ENCODE results near the gene ABTB2. TPM values are rescaled to one million over a fixed set of nuclear protein-coding genes. Genes with fewer than 3 reads are reported as not detected.

Gene ABTB2
- total and polyA plus RNA-seq, 4 donors, result 0.73 to 3.3 (median 2.7) TPM

DNA sequence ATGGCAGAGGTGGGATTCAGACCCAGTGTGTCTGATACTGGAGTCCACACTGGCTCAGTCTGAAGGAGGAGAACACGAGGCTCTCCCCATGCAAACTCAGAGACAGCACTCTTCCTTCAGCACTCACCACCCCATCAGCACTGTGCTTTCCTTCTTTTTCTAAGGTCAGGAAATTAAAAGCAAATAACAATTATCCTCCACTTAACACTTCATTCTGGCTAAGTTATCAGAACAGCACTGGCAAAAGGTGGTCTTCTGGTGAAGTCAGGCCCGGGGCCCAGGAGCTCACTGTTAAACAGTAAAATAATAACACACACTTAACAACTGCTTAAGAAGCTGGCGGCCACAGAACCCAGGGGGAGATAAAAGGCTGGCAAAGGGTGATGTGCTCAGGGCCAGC, 145.2 kb downstream of the ABTB2 start:
- H3K9ac ChIP-seq (ENCODE audit: insufficient read depth in 1 of 2, low read length in 2 of 2), result no peak overlapping the region
- TF ChIP-seq, protein P1, sequence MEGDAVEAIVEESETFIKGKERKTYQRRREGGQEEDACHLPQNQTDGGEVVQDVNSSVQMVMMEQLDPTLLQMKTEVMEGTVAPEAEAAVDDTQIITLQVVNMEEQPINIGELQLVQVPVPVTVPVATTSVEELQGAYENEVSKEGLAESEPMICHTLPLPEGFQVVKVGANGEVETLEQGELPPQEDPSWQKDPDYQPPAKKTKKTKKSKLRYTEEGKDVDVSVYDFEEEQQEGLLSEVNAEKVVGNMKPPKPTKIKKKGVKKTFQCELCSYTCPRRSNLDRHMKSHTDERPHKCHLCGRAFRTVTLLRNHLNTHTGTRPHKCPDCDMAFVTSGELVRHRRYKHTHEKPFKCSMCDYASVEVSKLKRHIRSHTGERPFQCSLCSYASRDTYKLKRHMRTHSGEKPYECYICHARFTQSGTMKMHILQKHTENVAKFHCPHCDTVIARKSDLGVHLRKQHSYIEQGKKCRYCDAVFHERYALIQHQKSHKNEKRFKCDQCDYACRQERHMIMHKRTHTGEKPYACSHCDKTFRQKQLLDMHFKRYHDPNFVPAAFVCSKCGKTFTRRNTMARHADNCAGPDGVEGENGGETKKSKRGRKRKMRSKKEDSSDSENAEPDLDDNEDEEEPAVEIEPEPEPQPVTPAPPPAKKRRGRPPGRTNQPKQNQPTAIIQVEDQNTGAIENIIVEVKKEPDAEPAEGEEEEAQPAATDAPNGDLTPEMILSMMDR (IDR thresholded peaks at IDR 0.05; ENCODE audit: control extremely low read depth, extremely low read depth), result no peak
- no peak overlapping the region for H3K4me3 ChIP-seq
- WGBS, 2 donors, result 71 to 80% methylated on average over 3 of the region's 3 CpGs
- no peak overlapping the region for H3K27ac ChIP-seq (ENCODE audit: low read depth in 1 of 2, low read length in 1 of 2)
- ATAC-seq (ENCODE audit: insufficient read depth, low FRiP score), result no peak
- H3K36me3 ChIP-seq (ENCODE audit: control insufficient read depth in 4 of 4, insufficient read depth in 4 of 4, low read length in 4 of 4), result no peaks in the 10 kb centered on the region
- DNase-seq, result peak; percentile 42 to 85 (median 79)
- no peaks in the 10 kb centered on the region for H3K27me3 ChIP-seq (ENCODE audit: control insufficient read depth in 3 of 3, insufficient read depth in 3 of 3, low read length in 2 of 3)
- no peaks in the 10 kb centered on the region for H3K9me3 ChIP-seq (ENCODE audit: control insufficient read depth in 4 of 4, insufficient read depth in 3 of 4, low read length in 3 of 4)
- H3K4me1 ChIP-seq (ENCODE audit: control insufficient read depth in 5 of 5, insufficient read depth in 5 of 5, low read length in 5 of 5), result peaks cover 0 to 29% (median 3%) of the 10 kb centered on the region in 5 donors

DNA sequence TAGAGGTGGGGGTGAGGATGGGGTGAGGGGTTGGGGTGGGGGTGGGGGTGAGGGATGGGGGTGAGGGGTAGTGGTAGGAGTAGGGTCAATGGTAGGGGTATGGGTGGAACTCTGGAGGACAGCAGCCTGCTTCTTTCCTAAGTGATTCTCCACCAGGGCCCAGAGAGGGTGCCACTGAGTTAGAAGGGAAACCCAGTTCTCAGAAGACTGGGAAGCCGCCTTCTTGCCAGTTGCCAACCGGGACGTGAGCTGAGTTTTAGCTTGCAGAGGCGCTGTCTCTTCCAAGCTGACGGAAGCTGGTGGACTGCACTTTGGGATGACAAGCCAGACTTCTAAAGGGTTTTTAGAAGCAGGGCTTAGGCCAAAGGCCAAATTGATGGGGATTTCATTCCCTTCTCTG, 148.0 kb downstream of the ABTB2 start:
- Histone ChIP-seq H3K36me3 (ENCODE audit: control insufficient read depth in 4 of 4, insufficient read depth in 4 of 4, low read length in 4 of 4) (no peaks in the 10 kb centered on the region), H3K9me3 (ENCODE audit: control insufficient read depth in 4 of 4, insufficient read depth in 3 of 4, low read length in 3 of 4) (no peaks in the 10 kb centered on the region), H3K4me1 (ENCODE audit: control insufficient read depth in 5 of 5, insufficient read depth in 5 of 5, low read length in 5 of 5) (peaks cover 0 to 42% (median 7%) of the 10 kb centered on the region in 5 donors), H3K4me3 (no peak overlapping the region), H3K27me3 (ENCODE audit: control insufficient read depth in 3 of 3, insufficient read depth in 3 of 3, low read length in 2 of 3) (no peaks in the 10 kb centered on the region), H3K27ac (ENCODE audit: low read depth in 1 of 2, low read length in 1 of 2) (no peak overlapping the region), H3K9ac (ENCODE audit: insufficient read depth in 1 of 2, low read length in 2 of 2) (no peak overlapping the region)
- WGBS, 2 donors, result 66 to 75% methylated on average over 5 of the region's 5 CpGs
- DNase-seq, result no peak
- TF ChIP-seq, protein P1 (IDR thresholded peaks at IDR 0.05; ENCODE audit: control extremely low read depth, extremely low read depth), result no peak
- no peak for ATAC-seq (ENCODE audit: insufficient read depth, low FRiP score)

DNA sequence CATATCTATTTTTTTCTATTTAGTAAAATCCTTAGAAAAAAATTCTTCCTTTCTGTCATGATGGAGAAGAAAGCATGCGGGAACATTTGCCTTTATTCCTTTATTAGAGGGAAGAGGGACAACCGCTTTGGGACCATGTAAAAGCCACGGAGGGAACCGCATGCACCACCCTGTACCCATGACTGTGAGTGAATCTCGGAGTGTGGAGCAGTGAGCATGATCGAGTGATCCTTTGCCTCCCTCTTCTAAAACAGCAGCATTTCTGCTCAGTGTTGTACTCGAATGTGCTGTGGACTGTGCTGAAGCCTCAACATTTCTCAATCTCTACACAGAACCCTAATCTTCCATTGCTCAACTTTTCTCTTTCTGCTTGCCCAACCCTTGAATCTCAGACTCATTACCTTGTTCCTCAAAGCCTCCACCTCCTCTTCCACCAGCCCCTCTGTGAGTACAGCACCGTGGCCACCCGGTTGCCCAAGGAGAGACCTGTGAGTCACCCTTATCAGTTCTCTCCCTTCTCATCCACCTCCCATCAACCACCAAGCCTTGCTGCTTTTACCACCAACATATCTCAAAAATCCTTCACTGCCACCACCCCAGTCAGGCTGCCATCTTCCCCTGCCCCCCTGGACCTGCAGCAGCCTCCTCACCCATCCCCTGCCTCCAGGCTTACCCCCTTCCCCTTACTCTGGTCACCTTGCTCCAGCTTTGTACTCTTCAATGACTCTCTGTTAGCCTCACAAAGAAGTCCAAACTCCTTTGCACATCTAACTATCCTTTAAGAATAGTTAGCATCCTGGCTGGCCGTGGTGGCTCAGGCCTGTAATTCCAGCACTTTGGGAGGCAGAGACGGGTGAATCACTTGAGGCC, 149.3 kb downstream of the ABTB2 start:
- TF ChIP-seq, protein P1 (IDR thresholded peaks at IDR 0.05; ENCODE audit: control extremely low read depth, extremely low read depth), result no peak
- Histone ChIP-seq H3K9me3 (ENCODE audit: control insufficient read depth in 4 of 4, insufficient read depth in 3 of 4, low read length in 3 of 4) (no peaks in the 10 kb centered on the region), H3K4me1 (ENCODE audit: control insufficient read depth in 5 of 5, insufficient read depth in 5 of 5, low read length in 5 of 5) (peaks cover 0 to 35% (median 4%) of the 10 kb centered on the region in 5 donors), H3K36me3 (ENCODE audit: control insufficient read depth in 4 of 4, insufficient read depth in 4 of 4, low read length in 4 of 4) (no peaks in the 10 kb centered on the region), H3K4me3 (no peak overlapping the region), H3K27me3 (ENCODE audit: control insufficient read depth in 3 of 3, insufficient read depth in 3 of 3, low read length in 2 of 3) (no peaks in the 10 kb centered on the region), H3K27ac (ENCODE audit: low read depth in 1 of 2, low read length in 1 of 2) (no peak overlapping the region), H3K9ac (ENCODE audit: insufficient read depth in 1 of 2, low read length in 2 of 2) (no peak overlapping the region)
- 56 to 77% methylated on average over 11 of the region's 11 CpGs for WGBS, 2 donors
- DNase-seq (peak in 1 of 3 donors; percentile 27), ATAC-seq (ENCODE audit: insufficient read depth, low FRiP score) (peak; percentile 43)
